GM21367 (cell line): ENCODE measurements around the gene FAM240B.

Experiments
- ATAC-seq: cut with Tn5 transposase; IDR thresholded peaks from one replicate; pipeline ENCODE4 v1.9.1; 2021; ENCODE audit not compliant: unreplicated experiment

Gene FAM240B

DNA sequence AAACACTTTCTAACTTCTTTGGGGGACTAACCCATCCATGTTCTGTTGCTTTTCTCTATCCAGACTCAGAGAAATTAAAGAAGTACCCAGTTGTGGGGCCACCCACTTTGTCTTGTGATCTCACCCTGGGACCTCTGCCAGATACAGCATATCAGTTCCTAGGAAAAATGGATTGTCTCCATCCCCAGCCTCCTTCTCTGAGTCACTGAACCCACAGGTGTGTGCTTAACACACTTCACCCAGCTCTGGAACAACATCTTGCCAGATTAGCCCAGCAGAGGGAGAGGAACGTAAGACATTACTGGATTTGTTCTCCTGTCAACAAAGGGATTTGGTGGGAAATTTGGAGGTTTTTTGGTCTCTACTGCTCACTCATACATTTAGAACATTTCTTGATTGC lies 19.2 kb downstream of the FAM240B start:
- no peak for ATAC-seq

GRCh38 chr9:38699337-38699736 lies 20.6 kb downstream of the FAM240B start:
- no peak for ATAC-seq

- no peak for ATAC-seq
Measured at GRCh38 chr9:38697776-38698300, 22.1 kb downstream of the FAM240B start.

- ATAC-seq, result no peak
Measured at GRCh38 chr9:38696999-38697398, 22.9 kb downstream of the FAM240B start.

GRCh38 chr9:38694676-38695075 lies 25.3 kb downstream of the FAM240B start:
- no peak for ATAC-seq

GRCh38 chr9:38692707-38693106 lies 27.2 kb downstream of the FAM240B start:
- no peak for ATAC-seq

DNA sequence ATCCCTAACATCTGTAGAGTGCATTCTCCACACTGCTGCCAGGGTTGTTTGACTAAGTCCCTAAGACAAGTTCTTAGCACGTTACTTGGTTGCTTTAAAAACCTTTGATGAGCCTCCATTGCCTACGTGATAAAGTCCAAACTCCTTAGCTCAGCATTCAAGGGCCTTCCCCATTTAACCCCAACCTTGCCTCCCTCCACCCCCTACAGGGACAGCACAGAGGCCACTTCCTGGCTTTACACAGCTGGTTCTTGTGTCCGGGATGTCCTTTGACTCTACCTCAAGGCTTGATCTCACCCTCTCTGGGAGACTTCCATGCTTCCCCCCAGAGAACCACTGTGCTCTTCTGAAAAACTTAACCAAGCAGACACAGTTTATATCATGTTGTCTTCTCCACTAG lies 29.4 kb downstream of the FAM240B start:
- no peak for ATAC-seq

GRCh38 chr9:38689678-38690077 lies 30.3 kb downstream of the FAM240B start:
- no peak for ATAC-seq

DNA sequence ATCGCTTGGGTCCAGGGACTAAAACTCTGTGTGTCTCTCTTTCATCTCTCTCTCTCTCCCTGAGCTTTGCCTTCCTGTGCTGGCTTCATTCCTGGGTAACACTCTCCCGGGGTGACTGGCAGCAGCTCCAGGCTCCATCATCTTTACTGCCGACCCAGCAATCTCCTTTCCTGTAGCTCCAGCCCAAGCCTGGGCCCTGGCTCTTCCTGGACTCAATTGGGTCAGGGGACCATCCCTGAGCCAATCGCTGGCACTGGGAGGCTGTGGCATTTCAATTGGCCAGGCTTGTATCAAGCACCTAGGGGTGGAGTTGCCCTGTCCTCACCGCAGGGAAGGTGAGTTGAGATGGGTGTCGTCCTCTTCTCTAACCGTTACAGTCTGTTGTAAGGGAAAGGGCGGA lies 31.9 kb downstream of the FAM240B start:
- no peak for ATAC-seq

DNA sequence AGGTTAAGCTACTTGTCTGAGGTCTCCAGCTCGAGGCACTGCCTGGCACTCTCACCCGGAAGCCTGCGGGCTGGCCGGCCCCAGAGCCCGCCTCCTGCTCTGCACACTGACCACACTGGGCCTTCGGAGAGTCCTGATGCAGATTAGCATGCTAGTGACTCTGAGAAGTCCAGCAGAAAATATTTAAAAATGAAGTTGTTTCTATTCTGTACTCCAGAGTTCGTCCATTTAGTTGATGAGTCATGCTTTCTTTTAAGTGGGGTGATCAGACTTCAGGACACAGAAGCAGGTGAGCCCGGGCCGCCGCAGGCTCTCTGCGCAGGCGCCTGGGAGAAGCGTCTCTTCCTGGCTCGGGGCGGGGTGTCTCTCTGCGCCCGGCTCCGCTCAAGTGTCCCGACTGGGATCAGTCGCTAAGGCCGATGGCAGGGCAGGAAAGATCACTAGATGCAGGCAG lies 32.5 kb downstream of the FAM240B start:
- peak; percentile 65 for ATAC-seq

- no peak for ATAC-seq
Measured at GRCh38 chr9:38686933-38687332, 33.0 kb downstream of the FAM240B start.

DNA sequence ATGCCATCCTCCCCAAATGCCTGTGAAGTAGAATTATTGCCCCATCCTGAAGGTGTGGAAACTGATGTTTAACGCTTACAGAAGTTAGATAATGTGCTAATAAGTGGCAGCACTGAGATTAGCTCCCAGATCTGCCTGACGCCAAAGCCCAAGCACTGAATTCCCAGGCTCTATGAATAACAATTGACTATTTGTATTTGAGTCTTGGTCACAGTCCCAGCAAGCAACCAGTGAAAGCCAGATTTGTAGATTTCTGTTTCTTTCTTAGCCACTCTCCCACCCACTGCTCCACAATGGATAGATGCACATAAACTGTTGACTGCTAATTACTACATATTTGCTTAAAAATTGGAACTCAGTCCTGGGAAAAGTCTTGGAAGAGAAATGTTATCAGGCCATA lies 34.4 kb downstream of the FAM240B start:
- ATAC-seq, result no peak

DNA sequence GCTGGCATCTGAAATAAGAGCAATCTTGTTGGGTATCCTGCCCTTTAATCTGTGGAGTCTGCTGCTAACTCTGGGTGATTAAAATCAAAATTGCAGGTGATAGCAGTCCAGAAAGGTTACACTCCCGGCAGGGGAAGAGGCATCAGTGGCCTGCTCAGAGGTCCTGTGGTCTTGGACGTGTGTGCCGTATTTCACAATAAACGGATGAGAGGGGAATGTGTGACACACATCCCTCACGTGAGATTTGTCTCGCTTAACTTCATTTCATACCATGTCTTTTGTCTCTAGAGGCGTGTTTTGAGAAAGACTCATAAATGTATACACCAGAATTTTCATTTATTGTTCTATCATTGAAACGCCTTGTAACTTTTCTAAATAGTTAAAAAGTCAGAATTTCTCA lies 36.6 kb downstream of the FAM240B start:
- ATAC-seq, result no peak

GRCh38 chr9:38682713-38683112 lies 37.2 kb downstream of the FAM240B start:
- no peak for ATAC-seq

GRCh38 chr9:38681747-38682227 lies 38.1 kb downstream of the FAM240B start:
- no peak for ATAC-seq

GRCh38 chr9:38680837-38681445 lies 39.0 kb downstream of the FAM240B start:
- no peak for ATAC-seq

- ATAC-seq, result no peak
Measured at GRCh38 chr9:38677660-38678303, 42.2 kb downstream of the FAM240B start.

DNA sequence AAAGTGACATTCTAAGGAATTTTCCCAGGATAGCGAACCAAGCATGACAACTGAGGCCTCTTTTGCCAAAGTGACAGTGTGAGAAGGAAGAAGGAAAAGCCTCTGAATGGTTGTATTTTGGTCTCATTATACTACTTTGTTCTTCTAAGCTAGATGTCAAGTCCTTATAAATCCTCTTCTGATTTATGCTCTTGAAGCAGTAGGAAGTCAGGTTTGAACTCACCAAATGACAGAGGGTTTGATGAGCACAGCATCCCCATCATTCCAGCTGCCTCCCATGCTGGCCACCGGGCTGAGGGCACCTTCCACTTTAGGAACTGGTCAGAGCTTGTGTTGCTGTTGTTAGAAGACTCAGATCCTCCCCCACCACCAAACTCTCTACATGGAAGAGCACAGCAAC lies 44.1 kb downstream of the FAM240B start:
- no peak for ATAC-seq

GRCh38 chr9:38675211-38675610 lies 44.7 kb downstream of the FAM240B start:
- ATAC-seq, result no peak

- no peak for ATAC-seq
Measured at GRCh38 chr9:38673399-38674193, 46.3 kb downstream of the FAM240B start.

GRCh38 chr9:38671748-38672147 lies 48.2 kb downstream of the FAM240B start:
- no peak for ATAC-seq

DNA sequence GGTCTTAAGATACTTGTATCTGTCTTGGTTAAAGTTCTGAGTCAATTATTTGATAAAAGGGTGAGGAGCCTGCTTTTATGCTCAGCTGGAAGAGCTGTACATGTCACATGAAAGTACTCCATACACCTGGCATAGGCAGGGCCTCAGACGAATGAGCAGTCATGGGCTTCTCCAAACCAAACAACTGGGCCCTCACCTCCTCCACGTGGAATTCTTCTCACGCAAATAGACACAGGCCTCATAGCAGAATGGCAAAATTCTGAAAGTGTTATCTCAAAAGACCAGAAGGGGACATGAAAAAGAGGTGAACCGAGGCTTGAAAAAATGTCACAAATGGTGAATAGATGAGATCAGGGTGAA lies 48.6 kb downstream of the FAM240B start:
- ATAC-seq, result no peak
